Thoracic aorta (tissue), 2 donors: Measurements from ENCODE around the gene PPM1M. TPM values are rescaled to one million over a fixed set of nuclear protein-coding genes. Genes with fewer than 3 reads are reported as not detected.

Source experiments
- ATAC-seq: fragments of 150-250 bp; one replicate; pipeline ENCODE4 v1.8.0; 2017; ENCODE audit warnings: low read depth; ENCODE audit not compliant: insufficient number of reproducible peaks, low FRiP score
- DNase-seq: peaks from one replicate; pipeline ENCODE4 v3.0.0-alpha.2; 2020; ENCODE audit warnings: low spot score
- H3K27ac ChIP-seq, 2 donors: fragments of 200-600 bp; sonication (generic); 1 replicate in 1 of 2; 2 replicates in 1 of 2; pipeline ENCODE4 v1.5.1; 2016; ENCODE audit warnings: mild to moderate bottlenecking in 2 of 2, moderate library complexity in 2 of 2
- H3K27me3 ChIP-seq: fragments of 200-600 bp; sonication (generic); replicated peaks from 2 replicates; pipeline ENCODE4 v1.6.0; 2016; ENCODE audit warnings: mild to moderate bottlenecking; ENCODE audit not compliant: insufficient read depth
- H3K36me3 ChIP-seq: fragments of 200-600 bp; sonication (generic); one replicate; pipeline ENCODE4 v1.5.1; 2016
- H3K4me1 ChIP-seq, 2 donors: fragments of 200-600 bp; sonication (generic); 1 replicate in 1 of 2; 2 replicates in 1 of 2; pipeline versions ENCODE4 v1.5.1 to v1.6.0; 2016; ENCODE audit warnings: low read depth in 2 of 2, mild to moderate bottlenecking in 1 of 2; ENCODE audit not compliant: control insufficient read depth in 1 of 2
- H3K4me3 ChIP-seq: fragments of 200-600 bp; sonication (generic); 2 replicates; pipeline ENCODE4 v1.5.1; 2016; ENCODE audit warnings: mild to moderate bottlenecking
- H3K9me3 ChIP-seq: fragments of 200-600 bp; sonication (generic); 2 replicates; pipeline ENCODE4 v1.5.1; 2016
- CTCF ChIP-seq: fragments of 200-600 bp; sonication (generic); IDR thresholded peaks from one replicate; pipeline ENCODE4 v1.5.1; 2019; ENCODE audit warnings: antibody characterized with exemption
- total RNA-seq, 2 donors: library from RNA; depleted of rRNA; stranded (reverse); fragments of >200 nt; gene quantifications; one replicate each; pipeline versions ENCODE4 v1.1.0 to v1.2.3, GENCODE V29; 2016

PPM1M gene
- total RNA-seq, result 10 to 100 TPM; 41.6 to 51.9 TPM

GRCh38 chr3:52245322-52246263, at the start of gene PPM1M:
Gene PPM1M, plus strand, starts transcription at chr3:52245759. Its CDS starts 66 bp downstream, at chr3:52245825.
- peak within 1 kb of the TSS; percentile 79 to 96 for H3K27ac ChIP-seq
- TF ChIP-seq CTCF, result no peak
- H3K4me3 ChIP-seq, result peak within 1 kb of the TSS; percentile 83
- no peaks in the 10 kb centered on the region for H3K9me3 ChIP-seq
- no peaks in the 10 kb centered on the region for H3K27me3 ChIP-seq
- ATAC-seq (peak; percentile 56), DNase-seq (no peak)
- H3K36me3 ChIP-seq, result peaks cover 7% of the 10 kb centered on the region
- peaks cover 0 to 33% of the 10 kb centered on the region in 2 donors for H3K4me1 ChIP-seq

- ATAC-seq (no peak), DNase-seq (no peak)
- H3K4me1 ChIP-seq, result peaks cover 16 to 29% of the 10 kb centered on the region in 2 donors
- no peaks in the 10 kb centered on the region for H3K9me3 ChIP-seq
- no peaks in the 10 kb centered on the region for H3K27me3 ChIP-seq
- TF ChIP-seq CTCF, result no peak
- no peak overlapping the region for H3K27ac ChIP-seq
- no peaks in the 10 kb centered on the region for H3K36me3 ChIP-seq
- no peak overlapping the region for H3K4me3 ChIP-seq
These were observed 49.7 kb upstream of the PPM1M start for GRCh38 chr3:52195823-52196331.

GRCh38 chr3:52196977-52197376, 48.6 kb upstream of the PPM1M start:
- Histone ChIP-seq H3K4me1 (peaks cover 16 to 28% of the 10 kb centered on the region in 2 donors), H3K36me3 (no peaks in the 10 kb centered on the region), H3K27ac (no peak overlapping the region), H3K9me3 (no peaks in the 10 kb centered on the region), H3K4me3 (no peak overlapping the region), H3K27me3 (no peaks in the 10 kb centered on the region)
- no peak for ATAC-seq
- TF ChIP-seq CTCF, result no peak
- DNase-seq, result no peak

- no peak for DNase-seq
- ATAC-seq, result no peak
- peaks cover 16 to 28% of the 10 kb centered on the region in 2 donors for H3K4me1 ChIP-seq
- peaks cover 4% of the 10 kb centered on the region for H3K36me3 ChIP-seq
- H3K4me3 ChIP-seq, result peak overlapping the region; percentile 94
- H3K27ac ChIP-seq, result peak overlapping the region; percentile 57 to 59
- no peaks in the 10 kb centered on the region for H3K27me3 ChIP-seq
- no peaks in the 10 kb centered on the region for H3K9me3 ChIP-seq
- TF ChIP-seq CTCF, result no peak
These were observed 48.1 kb upstream of the PPM1M start for GRCh38 chr3:52197499-52197841.

- H3K27ac ChIP-seq, result peak within 1 kb of the TSS; percentile 57 to 59
- peak; percentile 59 for DNase-seq
- no peaks in the 10 kb centered on the region for H3K27me3 ChIP-seq
- peaks cover 16 to 28% of the 10 kb centered on the region in 2 donors for H3K4me1 ChIP-seq
- no peaks in the 10 kb centered on the region for H3K9me3 ChIP-seq
- peak; percentile 72 for ATAC-seq
- peak; percentile 46 for TF ChIP-seq CTCF
- H3K36me3 ChIP-seq, result peaks cover 9% of the 10 kb centered on the region
- H3K4me3 ChIP-seq, result peak within 1 kb of the TSS; percentile 94
These were observed 47.5 kb upstream of the PPM1M start, which contains the start of gene ALAS1 for GRCh38 chr3:52197842-52198625. Gene ALAS1, plus strand, starts transcription at chr3:52198160. Its CDS starts 1,082 bp downstream, at chr3:52199242.
